Measurements from ENCODE around the gene RAC3.
A peak's percentile ranks its signal among the peaks of the same experiment; 100 is the strongest.

RAC3 gene

DNA sequence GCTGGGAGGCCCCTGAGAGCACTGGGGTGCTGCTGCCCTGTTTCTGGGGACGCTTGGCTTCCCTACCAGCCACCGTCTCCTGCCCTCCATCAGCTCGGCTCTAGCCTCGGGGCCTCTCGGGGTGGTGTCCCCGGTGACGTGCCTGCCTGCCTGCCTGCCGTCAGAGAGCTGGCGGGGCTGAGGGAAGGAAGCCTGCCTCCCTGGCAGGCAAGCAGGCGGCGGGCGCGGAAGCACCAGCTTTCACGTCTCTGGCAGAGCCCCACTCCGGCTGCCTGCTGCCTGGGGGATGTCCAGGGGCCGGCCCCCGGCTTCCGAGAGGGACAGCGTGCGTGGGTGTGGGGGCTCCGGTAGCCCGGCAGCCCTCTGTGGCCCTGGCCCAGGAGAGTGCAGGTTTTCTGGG is 18.1 kb upstream of the RAC3 start:
- peak in 2 of 3 experiments; percentile 39 to 54 for DNase-seq

GRCh38 chr17:82013772-82014321 is 17.6 kb upstream of the RAC3 start:
- no peak for DNase-seq

GRCh38 chr17:82014432-82014831 is 17.0 kb upstream of the RAC3 start:
- no peak for DNase-seq

DNA sequence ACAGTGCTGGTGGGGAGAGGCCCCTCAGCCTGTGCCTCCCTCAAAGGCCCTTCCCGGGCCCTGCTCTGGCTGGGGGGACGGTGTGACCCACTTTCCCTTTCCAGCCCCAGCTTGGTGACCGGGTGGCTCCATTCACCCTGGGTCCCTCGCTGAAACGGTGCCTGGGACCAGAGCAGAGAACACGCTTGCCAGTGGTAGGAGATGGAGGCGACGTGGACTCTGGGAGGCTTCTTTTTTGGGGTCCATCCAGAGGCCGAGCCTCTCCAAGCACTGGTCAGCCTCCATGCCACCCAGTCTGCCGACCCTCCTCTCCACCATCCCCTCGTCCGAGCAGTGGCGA is 16.5 kb upstream of the RAC3 start:
- no peak for DNase-seq

GRCh38 chr17:82015311-82015971 is 16.0 kb upstream of the RAC3 start:
- no peak for DNase-seq

- no peak for DNase-seq
Observed at GRCh38 chr17:82016061-82016874, 15.2 kb upstream of the RAC3 start.

DNA sequence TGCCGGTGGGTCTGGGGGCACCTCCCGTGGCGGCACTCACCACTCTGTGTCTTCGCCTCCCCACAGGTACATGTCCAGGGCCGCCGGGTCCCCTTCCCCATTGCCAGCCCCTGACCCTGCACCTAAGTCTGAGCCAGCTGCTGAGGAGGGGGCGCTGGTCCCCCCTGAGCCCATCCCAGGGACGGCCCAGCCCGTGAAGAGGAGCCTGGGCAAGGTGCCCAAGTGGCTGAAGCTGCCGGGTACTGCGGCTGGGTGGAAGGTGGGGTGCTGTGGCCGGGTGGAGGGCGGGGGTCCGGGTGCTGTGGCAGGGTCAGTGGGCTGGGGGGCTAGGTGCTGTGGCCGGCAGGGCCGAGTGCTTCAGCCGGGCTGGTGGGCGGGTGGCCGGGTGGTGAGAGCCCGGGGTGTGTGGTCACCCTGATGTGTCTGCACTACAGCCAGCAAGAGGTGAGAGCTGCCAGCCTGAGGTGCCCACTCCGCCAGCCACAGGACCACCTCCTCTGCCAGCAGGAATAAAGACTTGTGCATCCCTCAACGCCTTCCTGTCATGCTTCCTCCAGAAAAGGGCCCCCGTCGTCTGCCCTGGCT is 14.5 kb upstream of the RAC3 start:
- no peak for DNase-seq

DNA sequence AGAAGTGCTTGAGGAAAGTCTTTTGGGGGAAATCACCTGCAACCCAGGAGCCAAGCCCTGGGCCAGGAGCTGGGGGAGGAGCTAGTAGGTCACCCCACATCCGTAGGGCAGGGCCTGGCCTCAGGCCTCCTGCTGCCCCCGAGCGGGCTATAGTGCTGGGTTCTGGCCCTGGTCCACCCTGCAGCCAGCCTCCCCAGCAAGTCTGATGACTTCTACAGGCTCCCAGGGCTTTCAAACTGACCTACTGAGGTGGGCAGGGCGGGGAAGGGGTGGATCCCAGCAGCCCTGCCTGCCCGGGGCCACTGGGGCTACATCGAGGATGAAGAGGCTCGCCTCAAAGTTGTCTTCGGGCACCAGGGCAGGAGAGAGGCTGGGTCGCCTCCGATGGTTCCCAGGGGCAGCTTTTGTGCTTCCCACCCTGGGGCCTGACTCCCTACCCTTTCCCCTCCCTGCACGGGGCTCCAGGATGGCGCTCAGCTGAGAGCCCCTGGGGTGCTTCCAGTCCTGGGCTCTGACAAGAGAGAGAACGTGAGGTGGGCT is 13.8 kb upstream of the RAC3 start:
- peak in 1 of 3 experiments; percentile 38 for DNase-seq

DNA sequence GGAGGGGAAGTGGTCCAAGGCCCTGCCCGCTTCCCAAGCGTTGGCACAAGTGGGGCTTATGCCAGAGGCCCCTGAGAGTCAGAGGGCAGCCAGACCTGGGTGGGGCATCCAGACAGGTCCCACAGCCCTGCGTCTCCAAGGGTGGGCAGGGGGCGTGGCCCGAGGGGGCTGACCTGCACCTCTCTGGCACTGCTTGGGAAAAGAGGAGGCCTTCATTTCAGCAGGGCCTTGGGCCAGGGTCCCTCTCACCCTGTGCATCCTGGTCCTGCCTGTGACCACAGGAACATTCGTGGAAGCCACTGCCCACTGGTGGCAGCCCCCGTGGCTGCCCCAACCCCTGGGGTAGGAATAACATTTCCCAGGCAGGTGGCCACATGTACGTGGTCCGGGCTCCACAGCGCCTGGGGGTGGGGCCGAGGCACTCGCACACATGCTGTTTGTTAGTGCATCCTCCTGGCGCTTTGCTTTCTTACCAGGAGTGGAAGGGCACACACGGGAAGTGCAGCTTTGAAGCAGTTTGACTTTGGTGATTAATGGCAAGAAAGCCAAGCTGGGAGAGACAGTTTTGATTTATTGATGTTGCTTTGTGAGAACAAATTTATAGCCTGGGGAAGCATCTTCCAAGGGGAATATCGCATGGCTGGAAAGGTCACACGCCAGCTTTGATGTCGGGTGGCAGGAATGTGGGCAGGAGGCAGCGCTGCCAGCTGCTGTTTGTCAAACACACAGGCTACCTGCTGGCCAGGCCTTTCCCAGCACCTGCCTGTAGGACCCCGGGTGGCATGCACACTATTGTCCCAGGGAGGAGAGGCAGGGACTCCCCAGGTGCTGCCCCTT is 13.1 kb upstream of the RAC3 start:
- DNase-seq, result peak in 2 of 3 experiments; percentile 92 to 95

- DNase-seq, result no peak
Observed at GRCh38 chr17:82018989-82019689, 12.3 kb upstream of the RAC3 start.

GRCh38 chr17:82019690-82020571 is 11.5 kb upstream of the RAC3 start:
- DNase-seq, result peak; percentile 39 to 60 (median 49)

- no peak for DNase-seq
Observed at GRCh38 chr17:82020572-82021106, 10.8 kb upstream of the RAC3 start.

GRCh38 chr17:82021107-82021899 is 10.2 kb upstream of the RAC3 start:
- peak in 2 of 3 experiments; percentile 36 to 55 for DNase-seq

DNA sequence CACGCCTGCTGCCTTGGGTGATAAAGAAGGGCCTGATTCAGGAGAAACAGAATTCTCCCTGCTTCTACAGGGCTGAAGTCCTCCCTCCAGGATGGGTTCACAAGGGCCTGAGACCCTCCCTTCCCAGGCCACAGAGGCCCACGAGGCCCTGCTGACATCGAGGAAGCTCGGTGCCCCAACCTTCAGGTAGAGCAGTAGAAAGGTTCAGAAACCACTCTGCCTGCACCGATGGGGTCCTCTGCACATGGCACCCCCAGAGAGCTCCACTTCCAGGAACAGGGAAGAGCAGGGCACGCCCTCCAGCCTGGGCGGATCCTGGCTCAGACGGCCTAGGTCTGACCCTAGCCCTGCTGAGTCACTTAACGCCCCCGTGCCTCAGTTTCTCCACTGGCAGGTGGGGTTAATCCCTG is 9.6 kb upstream of the RAC3 start:
- peak in 1 of 3 experiments; percentile 45 for DNase-seq

DNA sequence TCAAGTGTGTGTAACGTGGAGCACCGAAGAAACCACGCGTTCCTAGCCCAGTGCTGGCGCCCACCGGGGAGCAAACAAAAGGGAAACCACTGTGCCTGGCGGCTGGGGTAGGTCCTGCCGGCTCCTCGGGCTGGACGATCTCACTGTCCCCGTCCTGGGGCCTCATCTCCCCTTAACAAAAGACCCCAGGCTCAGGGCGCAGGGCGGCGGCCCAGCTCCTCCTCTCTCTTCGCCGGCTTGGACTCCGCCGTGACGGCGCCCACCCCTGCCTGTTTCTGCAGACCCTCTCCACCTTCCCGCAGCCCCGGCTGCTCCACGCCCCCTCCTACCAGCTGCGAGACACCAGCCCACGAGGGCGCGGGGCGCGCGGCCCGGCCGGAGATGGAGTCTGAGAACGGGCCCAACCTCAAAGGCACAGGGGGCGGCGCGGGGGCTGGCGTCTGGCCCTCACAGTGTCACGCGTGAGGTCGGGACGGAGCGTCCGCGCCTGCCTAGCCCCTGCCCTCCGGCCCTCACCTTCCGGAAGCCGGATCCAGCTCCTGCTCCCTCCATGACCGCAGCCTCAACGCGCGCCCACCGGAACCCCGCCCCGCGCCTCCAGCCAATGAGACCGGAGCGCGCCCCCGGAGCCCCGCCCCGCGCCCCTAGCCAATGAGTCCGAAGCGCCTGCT is 9.0 kb upstream of the RAC3 start, which contains the start of gene CENPX:
Gene CENPX (minus strand): TSS at position 569 of the 671 bp plus-strand sequence. CDS start 17 bp downstream, at position 552.
- no peak for DNase-seq

GRCh38 chr17:82022981-82023446 is 8.5 kb upstream of the RAC3 start, which contains the start of gene LRRC45:
Gene LRRC45, plus strand, starts transcription at chr17:82023305. Its CDS starts 339 bp downstream, at chr17:82023644.
- peak; percentile 99 to 100 (median 99) for DNase-seq

DNA sequence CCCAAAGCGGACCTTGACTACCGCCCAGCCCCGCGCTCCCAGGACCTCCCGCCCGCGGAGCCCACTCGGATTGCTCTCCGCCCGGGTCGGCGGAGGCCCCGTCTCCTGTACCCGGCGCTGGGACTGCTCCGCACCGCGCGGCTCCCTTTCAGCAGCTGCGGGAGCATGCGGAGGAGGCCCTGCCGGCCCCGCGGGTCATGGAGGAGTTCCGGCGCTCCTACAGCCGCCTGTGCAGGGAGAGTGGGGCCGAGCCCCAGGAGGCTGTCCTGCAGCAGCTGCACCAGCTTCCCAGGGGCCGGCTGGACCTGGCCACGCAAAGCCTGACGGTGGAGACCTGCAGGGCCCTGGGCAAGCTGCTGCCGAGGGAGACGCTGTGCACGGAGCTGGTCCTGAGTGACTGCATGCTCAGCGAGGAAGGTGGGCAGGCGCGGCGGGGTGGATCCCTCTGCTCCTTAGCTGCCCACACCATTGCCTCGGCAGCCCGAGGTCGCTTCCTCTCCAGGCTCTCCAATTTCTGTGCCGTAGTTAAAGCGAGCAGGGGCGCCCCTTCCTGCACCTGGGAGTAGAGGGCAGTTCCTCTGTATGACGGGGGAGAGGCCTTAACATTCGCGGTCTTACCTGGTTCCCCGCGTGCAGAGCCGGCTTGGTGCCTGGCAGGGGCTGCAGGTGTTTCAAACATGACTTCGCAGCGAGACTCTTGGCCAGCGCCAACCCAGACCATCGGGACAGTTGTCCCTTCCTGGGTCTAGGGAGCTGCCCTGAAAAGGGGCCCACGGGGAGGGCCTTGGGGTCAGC is 7.8 kb upstream of the RAC3 start:
- DNase-seq, result peak in 2 of 3 experiments; percentile 29 to 86

- DNase-seq, result no peak
Observed at GRCh38 chr17:82024859-82025258, 6.6 kb upstream of the RAC3 start.

All from NCI-H1417 (cell line).